HFFc6 (cell line): Measurements from ENCODE around the gene FBLIM1. TPM values are rescaled to one million over a fixed set of nuclear protein-coding genes. Genes with fewer than 3 reads are reported as not detected.

Experiments used
- DNase-seq: peaks from one replicate; pipeline ENCODE4 v3.0.0-alpha.2; 2018
- H3K27ac Mint-ChIP-seq: 2 replicates; pipeline ENCODE4 v1.8.0; 2020; ENCODE audit warnings: mild to moderate bottlenecking, mixed read lengths
- H3K27me3 Mint-ChIP-seq: 2 replicates; pipeline ENCODE4 v1.8.0; 2021; ENCODE audit warnings: mild to moderate bottlenecking, moderate library complexity, mixed read lengths; ENCODE audit not compliant: insufficient read depth
- H3K36me3 Mint-ChIP-seq: 2 replicates; pipeline ENCODE4 v1.8.0; 2021; ENCODE audit warnings: low read depth, mixed read lengths
- H3K4me1 Mint-ChIP-seq: 2 replicates; pipeline ENCODE4 v1.8.0; 2020; ENCODE audit warnings: low read depth, mixed read lengths
- H3K4me3 Mint-ChIP-seq: 2 replicates; pipeline ENCODE4 v1.8.0; 2020; ENCODE audit warnings: mild to moderate bottlenecking, moderate library complexity, mixed read lengths
- H3K9me3 Mint-ChIP-seq: 2 replicates; pipeline ENCODE4 v1.8.0; 2020; ENCODE audit warnings: mild to moderate bottlenecking, mixed read lengths
- CTCF ChIP-seq: fragments of 200-600 bp; sonication (generic); IDR thresholded peaks from 2 replicates; pipeline ENCODE4 v1.5.0; 2021; ENCODE audit warnings: antibody characterized with exemption, mild to moderate bottlenecking
- total RNA-seq, 6 experiments: library from RNA; stranded (reverse); fragmentation: NEBNext Ultra II Directional; extraction: Animal tissue kit (Norgen Biotek cat#: 25700); gene quantifications; 2 replicates in 1 of 6; 3 replicates in 5 of 6; pipeline ENCODE4 v1.2.3, GENCODE V29; 2021

FBLIM1 gene
- total RNA-seq, 6 experiments from 2014 or later = 98.4 to 127 (median 110) TPM

- TF ChIP-seq CTCF = no peak
- no peaks in the 10 kb centered on the region for H3K36me3 Mint-ChIP-seq
- peaks cover 2% of the 10 kb centered on the region for H3K27me3 Mint-ChIP-seq
- no peak for DNase-seq
- H3K4me1 Mint-ChIP-seq = peaks cover 25% of the 10 kb centered on the region
- H3K4me3 Mint-ChIP-seq = no peak overlapping the region
- no peak overlapping the region for H3K27ac Mint-ChIP-seq
- H3K9me3 Mint-ChIP-seq = no peaks in the 10 kb centered on the region
These were observed 7.7 kb upstream of the FBLIM1 start for GRCh38 chr1:15750924-15751323.

GRCh38 chr1:15751717-15752116 lies 6.9 kb upstream of the FBLIM1 start:
- Mint-ChIP-seq H3K9me3 (no peaks in the 10 kb centered on the region), H3K27me3 (peaks cover 2% of the 10 kb centered on the region), H3K4me1 (peaks cover 30% of the 10 kb centered on the region), H3K27ac (no peak overlapping the region), H3K4me3 (no peak overlapping the region), H3K36me3 (no peaks in the 10 kb centered on the region)
- DNase-seq = no peak
- TF ChIP-seq CTCF = no peak

GRCh38 chr1:15753776-15754175 lies 4.8 kb upstream of the FBLIM1 start:
- H3K4me3 Mint-ChIP-seq = no peak overlapping the region
- H3K36me3 Mint-ChIP-seq = no peaks in the 10 kb centered on the region

GRCh38 chr1:15755021-15755645 lies 3.5 kb upstream of the FBLIM1 start:
- H3K27me3 Mint-ChIP-seq = peaks cover 2% of the 10 kb centered on the region
- peaks cover 27% of the 10 kb centered on the region for H3K4me1 Mint-ChIP-seq
- TF ChIP-seq CTCF = no peak
- H3K9me3 Mint-ChIP-seq = no peaks in the 10 kb centered on the region
- H3K36me3 Mint-ChIP-seq = no peaks in the 10 kb centered on the region
- no peak for DNase-seq
- no peak overlapping the region for H3K4me3 Mint-ChIP-seq
- H3K27ac Mint-ChIP-seq = no peak overlapping the region

More at GRCh38 chr1:15753776-15754175, 4.8 kb upstream of the FBLIM1 start:
- Mint-ChIP-seq H3K4me1 (peaks cover 35% of the 10 kb centered on the region), H3K9me3 (no peaks in the 10 kb centered on the region), H3K27me3 (peaks cover 2% of the 10 kb centered on the region), H3K27ac (no peak overlapping the region)
- TF ChIP-seq CTCF = no peak
- no peak for DNase-seq

GRCh38 chr1:15755646-15756040 lies 3.0 kb upstream of the FBLIM1 start:
- H3K36me3 Mint-ChIP-seq = no peaks in the 10 kb centered on the region
- H3K9me3 Mint-ChIP-seq = no peaks in the 10 kb centered on the region
- peaks cover 2% of the 10 kb centered on the region for H3K27me3 Mint-ChIP-seq
- H3K4me3 Mint-ChIP-seq = no peak overlapping the region
- no peak for TF ChIP-seq CTCF
- no peak overlapping the region for H3K27ac Mint-ChIP-seq
- DNase-seq = no peak
- H3K4me1 Mint-ChIP-seq = peaks cover 30% of the 10 kb centered on the region
